ENCODE measurements around the gene FARS2.

GRCh38 chr6:5705252-5705651 is 443.9 kb downstream of the FARS2 start:
- TF ChIP-seq CTCF (IDR thresholded peaks at IDR 0.05; ENCODE audit: poor library complexity) = no peak
- TF ChIP-seq EZH2 (IDR thresholded peaks at IDR 0.05; ENCODE audit: borderline replicate concordance) = no peak
- TF ChIP-seq EZH2phosphoT487 (IDR thresholded peaks at IDR 0.05; ENCODE audit: low read depth, severe bottlenecking, unreplicated experiment) = no peak

All from hepatocyte (in vitro differentiated cells).